HepG2 (cell line): ENCODE results near the gene PLIN5. TPM values are rescaled to one million over a fixed set of nuclear protein-coding genes. Genes with fewer than 3 reads are reported as not detected.

Experiments used
- ADNP ChIP-seq: sonication (generic); formaldehyde crosslinking; IDR thresholded peaks from 2 replicates; pipeline ENCODE4 v1.4.0; 2020; ENCODE audit warnings: missing genetic modification reagents
- ARHGAP35 ChIP-seq: sonication (generic); formaldehyde crosslinking; IDR thresholded peaks from 2 replicates; pipeline ENCODE4 v1.9.0; 2022; ENCODE audit warnings: mild to moderate bottlenecking, inconsistent platforms, moderate library complexity, missing genetic modification reagents, borderline replicate concordance
- FOXJ3 ChIP-seq: sonication (generic); formaldehyde crosslinking; IDR thresholded peaks from 2 replicates; pipeline ENCODE4 v1.4.0; 2020; ENCODE audit warnings: missing genetic modification reagents, mild to moderate bottlenecking, borderline replicate concordance
- HCFC1 ChIP-seq: fragments of 150-350 bp; IDR thresholded peaks from 2 replicates; pipeline ENCODE4 v1.6.1; 2014; ENCODE audit warnings: low read depth, low read length
- HDAC1 ChIP-seq: sonication (generic); formaldehyde crosslinking; IDR thresholded peaks from 2 replicates; pipeline ENCODE4 v1.5.1; 2020; ENCODE audit warnings: mild to moderate bottlenecking, missing genetic modification reagents
- HIVEP1 ChIP-seq: sonication (generic); formaldehyde crosslinking; IDR thresholded peaks from 2 replicates; pipeline ENCODE4 v1.4.0; 2020; ENCODE audit warnings: mild to moderate bottlenecking, missing genetic modification reagents
- MED13 ChIP-seq: sonication (generic); formaldehyde crosslinking; IDR thresholded peaks from 2 replicates; pipeline ENCODE4 v1.5.0; 2020; ENCODE audit warnings: missing genetic modification reagents
- MEIS1 ChIP-seq: sonication (generic); formaldehyde crosslinking; IDR thresholded peaks from 2 replicates; pipeline ENCODE4 v1.9.0; 2021; ENCODE audit warnings: mild to moderate bottlenecking, missing genetic modification reagents, moderate library complexity, borderline replicate concordance
- PHF5A ChIP-seq: IDR thresholded peaks from one replicate; pipeline ENCODE4 v1.6.1; 2018; ENCODE audit warnings: low read depth, missing genetic modification reagents; ENCODE audit not compliant: unreplicated experiment
- PITX1 ChIP-seq: sonication (generic); formaldehyde crosslinking; IDR thresholded peaks from 2 replicates; pipeline ENCODE4 v1.5.1; 2020; ENCODE audit warnings: mild to moderate bottlenecking, missing genetic modification reagents
- REXO4 ChIP-seq: sonication (generic); formaldehyde crosslinking; IDR thresholded peaks from 2 replicates; pipeline ENCODE4 v1.8.0; 2022; ENCODE audit warnings: missing genetic modification reagents, mild to moderate bottlenecking, borderline replicate concordance
- SATB2 ChIP-seq: sonication (generic); formaldehyde crosslinking; IDR thresholded peaks from 2 replicates; pipeline ENCODE4 v1.5.0; 2020; ENCODE audit warnings: missing genetic modification reagents
- SMAD9 ChIP-seq: sonication (generic); formaldehyde crosslinking; IDR thresholded peaks from 2 replicates; pipeline ENCODE4 v1.5.1; 2020; ENCODE audit warnings: mild to moderate bottlenecking, missing genetic modification reagents
- TAF15 ChIP-seq: fragments of 200-400 bp; formaldehyde crosslinking; IDR thresholded peaks from one replicate; pipeline ENCODE4 v1.6.1; 2018; ENCODE audit warnings: mild to moderate bottlenecking, low read depth, low read length; ENCODE audit not compliant: poor library complexity, severe bottlenecking
- XRCC5 ChIP-seq: fragments of 200-400 bp; formaldehyde crosslinking; optimal IDR thresholded peaks from 2 replicates; pipeline ENCODE3; 2017; ENCODE audit warnings: mild to moderate bottlenecking, low read length
- ZBTB20 ChIP-seq: sonication (generic); formaldehyde crosslinking; IDR thresholded peaks from 2 replicates; pipeline ENCODE4 v1.8.1; 2023; ENCODE audit warnings: missing genetic modification reagents, low read depth, mild to moderate bottlenecking, borderline replicate concordance
- ZKSCAN1 ChIP-seq: fragments of 150-350 bp; IDR thresholded peaks from 2 replicates; pipeline ENCODE4 v1.6.1; 2014; ENCODE audit warnings: low read length
- ZNF251 ChIP-seq: sonication (generic); formaldehyde crosslinking; IDR thresholded peaks from 2 replicates; pipeline ENCODE4 v1.9.0; 2021; ENCODE audit warnings: mild to moderate bottlenecking, missing genetic modification reagents
- ZNF432 ChIP-seq: sonication (generic); formaldehyde crosslinking; IDR thresholded peaks from 2 replicates; pipeline ENCODE4 v1.5.0; 2020; ENCODE audit warnings: missing genetic modification reagents, mild to moderate bottlenecking, borderline replicate concordance
- polyA plus RNA-seq, 8 experiments: library from polyadenylated mRNA; depleted of rRNA in 3 of 8; stranded (reverse) in 7 of 8; unstranded in 1 of 8; fragments of >200 nt; fragmentation: Illumina TruSeq in 4 of 8; extraction: Trizol in 4 of 8; gene quantifications; 2 replicates each; pipeline versions ENCODE4 v1.2.1 to v1.2.3, GENCODE V29; 2011 to 2016; ENCODE audit warnings: low read depth in 4 of 8, missing spikeins in 1 of 8, mixed read lengths in 1 of 8; ENCODE audit not compliant: insufficient read depth in 1 of 8
- total RNA-seq, 5 experiments: library from RNA; depleted of rRNA; stranded (reverse); fragments of >200 nt; fragmentation: Illumina TruSeq; extraction: Trizol; gene quantifications; 2 replicates each; pipeline ENCODE4 v1.2.3, GENCODE V29; 2016; ENCODE audit warnings: low read depth in 1 of 5
- TF ChIP-seq, protein P1 (sequence below): sonication (generic); formaldehyde crosslinking; conservative IDR thresholded peaks from 2 replicates; pipeline ENCODE4 v1.4.0; 2020; ENCODE audit warnings: mild to moderate bottlenecking, missing genetic modification reagents, moderate library complexity
- TF ChIP-seq, protein P2 (sequence below): sonication (generic); formaldehyde crosslinking; IDR thresholded peaks from 2 replicates; pipeline ENCODE4 v1.8.1; 2023; ENCODE audit warnings: mild to moderate bottlenecking, missing genetic modification reagents
- TF ChIP-seq, protein P3 (sequence below): sonication (generic); formaldehyde crosslinking; IDR thresholded peaks from 2 replicates; pipeline ENCODE4 v1.5.0; 2020; ENCODE audit warnings: mild to moderate bottlenecking, low read depth, missing genetic modification reagents, borderline replicate concordance
- TF ChIP-seq, protein P4 (sequence below): sonication (generic); formaldehyde crosslinking; IDR thresholded peaks from 2 replicates; pipeline ENCODE4 v1.8.0; 2022; ENCODE audit warnings: mild to moderate bottlenecking, missing genetic modification reagents; ENCODE audit not compliant: insufficient replicate concordance

The PLIN5 gene
- total and polyA plus RNA-seq, 2 of the 13 experiments (the other 11 are each of a cell fraction or from before 2014, with no cell fraction given), result 1.8 to 4.8 TPM

DNA sequence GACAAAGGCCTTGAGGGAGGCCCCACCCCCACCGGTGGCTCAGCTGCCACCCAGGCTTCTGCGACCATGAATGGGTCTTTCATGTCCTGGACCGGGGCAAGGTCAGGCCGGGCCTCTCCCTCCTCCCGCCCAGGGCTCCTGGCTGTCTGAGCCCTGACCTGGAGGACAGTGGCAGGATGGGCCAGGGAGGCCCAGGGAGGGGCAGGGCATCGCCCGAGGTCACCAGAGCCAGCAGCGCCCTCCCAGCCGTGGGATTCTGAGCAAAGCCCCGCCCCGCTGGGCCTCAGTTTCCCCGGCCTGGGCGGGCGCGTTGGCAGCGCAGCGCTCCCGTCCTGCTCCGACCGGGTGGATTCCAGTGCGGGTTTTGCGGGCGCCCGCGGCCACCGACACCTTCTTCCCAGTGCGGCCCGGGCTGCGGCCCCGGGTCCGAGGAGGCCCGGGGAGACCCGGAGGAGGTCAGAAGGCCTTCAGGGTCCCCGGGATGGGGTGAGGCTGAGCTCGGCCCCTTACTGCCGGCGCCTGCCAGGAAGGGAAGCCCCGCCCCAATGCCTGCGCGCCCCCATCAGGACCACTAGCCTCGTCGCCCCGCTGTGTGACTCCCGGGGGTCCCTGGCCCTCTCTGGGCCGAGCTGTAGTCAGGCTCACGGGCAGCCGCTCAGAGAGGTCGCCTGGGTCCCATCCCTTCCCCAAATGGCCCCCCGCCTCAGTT, 49.1 kb upstream of the PLIN5 start (continued):
- TF ChIP-seq, protein P1, sequence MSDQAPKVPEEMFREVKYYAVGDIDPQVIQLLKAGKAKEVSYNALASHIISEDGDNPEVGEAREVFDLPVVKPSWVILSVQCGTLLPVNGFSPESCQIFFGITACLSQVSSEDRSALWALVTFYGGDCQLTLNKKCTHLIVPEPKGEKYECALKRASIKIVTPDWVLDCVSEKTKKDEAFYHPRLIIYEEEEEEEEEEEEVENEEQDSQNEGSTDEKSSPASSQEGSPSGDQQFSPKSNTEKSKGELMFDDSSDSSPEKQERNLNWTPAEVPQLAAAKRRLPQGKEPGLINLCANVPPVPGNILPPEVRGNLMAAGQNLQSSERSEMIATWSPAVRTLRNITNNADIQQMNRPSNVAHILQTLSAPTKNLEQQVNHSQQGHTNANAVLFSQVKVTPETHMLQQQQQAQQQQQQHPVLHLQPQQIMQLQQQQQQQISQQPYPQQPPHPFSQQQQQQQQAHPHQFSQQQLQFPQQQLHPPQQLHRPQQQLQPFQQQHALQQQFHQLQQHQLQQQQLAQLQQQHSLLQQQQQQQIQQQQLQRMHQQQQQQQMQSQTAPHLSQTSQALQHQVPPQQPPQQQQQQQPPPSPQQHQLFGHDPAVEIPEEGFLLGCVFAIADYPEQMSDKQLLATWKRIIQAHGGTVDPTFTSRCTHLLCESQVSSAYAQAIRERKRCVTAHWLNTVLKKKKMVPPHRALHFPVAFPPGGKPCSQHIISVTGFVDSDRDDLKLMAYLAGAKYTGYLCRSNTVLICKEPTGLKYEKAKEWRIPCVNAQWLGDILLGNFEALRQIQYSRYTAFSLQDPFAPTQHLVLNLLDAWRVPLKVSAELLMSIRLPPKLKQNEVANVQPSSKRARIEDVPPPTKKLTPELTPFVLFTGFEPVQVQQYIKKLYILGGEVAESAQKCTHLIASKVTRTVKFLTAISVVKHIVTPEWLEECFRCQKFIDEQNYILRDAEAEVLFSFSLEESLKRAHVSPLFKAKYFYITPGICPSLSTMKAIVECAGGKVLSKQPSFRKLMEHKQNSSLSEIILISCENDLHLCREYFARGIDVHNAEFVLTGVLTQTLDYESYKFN (CRISPR knock-in tag), result peak; percentile 97
- TF ChIP-seq ZNF432 (CRISPR knock-in tag) (no peak), ZNF251 (CRISPR knock-in tag) (no peak), SMAD9 (no peak), HCFC1 (no peak), ZBTB20 (CRISPR knock-in tag) (0 out of 2 replicates have a peak, but pooled peaks have one; percentile 53), FOXJ3 (CRISPR knock-in tag) (peak; percentile 45; the same call in 1 of the 2 replicates), SATB2 (CRISPR knock-in tag) (0 out of 2 replicates have a peak, but pooled peaks have one; percentile 25), MEIS1 (CRISPR knock-in tag) (peak; percentile 67; the same call in 1 of the 2 replicates), TAF15 (no peak), HIVEP1 (CRISPR knock-in tag) (0 out of 2 replicates have a peak, but pooled peaks have one; percentile 61), XRCC5 (peak; percentile 51), REXO4 (no peak), PHF5A (no peak), ARHGAP35 (0 out of 2 replicates have a peak, but pooled peaks have one; percentile 51), HDAC1 (peak; percentile 89), PITX1 (CRISPR knock-in tag) (peak; percentile 85), MED13 (CRISPR knock-in tag) (peak; percentile 94), ADNP (CRISPR knock-in tag) (peak; percentile 91), ZKSCAN1 (no peak)
- TF ChIP-seq, protein P2, sequence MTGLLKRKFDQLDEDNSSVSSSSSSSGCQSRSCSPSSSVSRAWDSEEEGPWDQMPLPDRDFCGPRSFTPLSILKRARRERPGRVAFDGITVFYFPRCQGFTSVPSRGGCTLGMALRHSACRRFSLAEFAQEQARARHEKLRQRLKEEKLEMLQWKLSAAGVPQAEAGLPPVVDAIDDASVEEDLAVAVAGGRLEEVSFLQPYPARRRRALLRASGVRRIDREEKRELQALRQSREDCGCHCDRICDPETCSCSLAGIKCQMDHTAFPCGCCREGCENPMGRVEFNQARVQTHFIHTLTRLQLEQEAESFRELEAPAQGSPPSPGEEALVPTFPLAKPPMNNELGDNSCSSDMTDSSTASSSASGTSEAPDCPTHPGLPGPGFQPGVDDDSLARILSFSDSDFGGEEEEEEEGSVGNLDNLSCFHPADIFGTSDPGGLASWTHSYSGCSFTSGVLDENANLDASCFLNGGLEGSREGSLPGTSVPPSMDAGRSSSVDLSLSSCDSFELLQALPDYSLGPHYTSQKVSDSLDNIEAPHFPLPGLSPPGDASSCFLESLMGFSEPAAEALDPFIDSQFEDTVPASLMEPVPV (CRISPR knock-in tag), result peak; percentile 18; the same call in 1 of the 2 replicates
- TF ChIP-seq, protein P3, sequence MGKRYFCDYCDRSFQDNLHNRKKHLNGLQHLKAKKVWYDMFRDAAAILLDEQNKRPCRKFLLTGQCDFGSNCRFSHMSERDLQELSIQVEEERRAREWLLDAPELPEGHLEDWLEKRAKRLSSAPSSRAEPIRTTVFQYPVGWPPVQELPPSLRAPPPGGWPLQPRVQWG (CRISPR knock-in tag), result no peak
- TF ChIP-seq, protein P4, sequence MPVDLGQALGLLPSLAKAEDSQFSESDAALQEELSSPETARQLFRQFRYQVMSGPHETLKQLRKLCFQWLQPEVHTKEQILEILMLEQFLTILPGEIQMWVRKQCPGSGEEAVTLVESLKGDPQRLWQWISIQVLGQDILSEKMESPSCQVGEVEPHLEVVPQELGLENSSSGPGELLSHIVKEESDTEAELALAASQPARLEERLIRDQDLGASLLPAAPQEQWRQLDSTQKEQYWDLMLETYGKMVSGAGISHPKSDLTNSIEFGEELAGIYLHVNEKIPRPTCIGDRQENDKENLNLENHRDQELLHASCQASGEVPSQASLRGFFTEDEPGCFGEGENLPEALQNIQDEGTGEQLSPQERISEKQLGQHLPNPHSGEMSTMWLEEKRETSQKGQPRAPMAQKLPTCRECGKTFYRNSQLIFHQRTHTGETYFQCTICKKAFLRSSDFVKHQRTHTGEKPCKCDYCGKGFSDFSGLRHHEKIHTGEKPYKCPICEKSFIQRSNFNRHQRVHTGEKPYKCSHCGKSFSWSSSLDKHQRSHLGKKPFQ (CRISPR knock-in tag), result peak; percentile 42
